ENCODE measurements around the gene DENND1C. TPM values are rescaled to one million over a fixed set of nuclear protein-coding genes. Genes with fewer than 3 reads are reported as not detected.

Gene DENND1C
- total RNA-seq, 2 donors from 2014 or later: 92.1 to 105 TPM

DNA sequence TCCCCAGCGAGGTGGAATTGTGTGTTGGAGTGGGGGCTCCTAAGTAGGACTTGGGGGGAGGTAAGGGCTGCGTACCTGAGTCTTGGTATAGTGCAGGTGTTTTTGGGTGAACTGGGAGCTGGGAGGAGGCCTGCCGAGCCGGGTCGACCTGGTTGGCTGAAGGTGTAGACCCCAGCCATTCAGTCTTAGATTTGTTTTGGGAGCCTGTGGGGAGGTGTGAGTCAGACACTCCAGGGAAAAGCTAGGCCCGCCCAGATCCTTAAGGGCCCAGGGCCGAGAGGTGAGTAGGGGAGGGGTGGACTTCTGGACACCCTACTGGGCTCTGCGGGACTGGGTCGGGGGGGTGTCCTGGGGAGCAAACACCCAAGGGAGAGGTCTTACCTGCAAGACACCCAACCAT lies 16.6 kb downstream of the DENND1C start:
- H3K9me3 Mint-ChIP-seq: no peaks in the 10 kb centered on the region
- no peak for DNase-seq
- peak overlapping the region; percentile 6 to 68 for H3K4me3 Mint-ChIP-seq
- no peak overlapping the region for H3K27ac Mint-ChIP-seq
- peaks cover 1 to 3% of the 10 kb centered on the region in 2 donors for H3K36me3 Mint-ChIP-seq (ENCODE audit: insufficient read depth in 2 of 2)
- no peak for ATAC-seq (replicated peaks in 1 of 2)
- no peaks in the 10 kb centered on the region for H3K27me3 Mint-ChIP-seq (ENCODE audit: low read depth)
- peaks cover 9% of the 10 kb centered on the region for H3K4me1 Mint-ChIP-seq (ENCODE audit: low read depth)

DNA sequence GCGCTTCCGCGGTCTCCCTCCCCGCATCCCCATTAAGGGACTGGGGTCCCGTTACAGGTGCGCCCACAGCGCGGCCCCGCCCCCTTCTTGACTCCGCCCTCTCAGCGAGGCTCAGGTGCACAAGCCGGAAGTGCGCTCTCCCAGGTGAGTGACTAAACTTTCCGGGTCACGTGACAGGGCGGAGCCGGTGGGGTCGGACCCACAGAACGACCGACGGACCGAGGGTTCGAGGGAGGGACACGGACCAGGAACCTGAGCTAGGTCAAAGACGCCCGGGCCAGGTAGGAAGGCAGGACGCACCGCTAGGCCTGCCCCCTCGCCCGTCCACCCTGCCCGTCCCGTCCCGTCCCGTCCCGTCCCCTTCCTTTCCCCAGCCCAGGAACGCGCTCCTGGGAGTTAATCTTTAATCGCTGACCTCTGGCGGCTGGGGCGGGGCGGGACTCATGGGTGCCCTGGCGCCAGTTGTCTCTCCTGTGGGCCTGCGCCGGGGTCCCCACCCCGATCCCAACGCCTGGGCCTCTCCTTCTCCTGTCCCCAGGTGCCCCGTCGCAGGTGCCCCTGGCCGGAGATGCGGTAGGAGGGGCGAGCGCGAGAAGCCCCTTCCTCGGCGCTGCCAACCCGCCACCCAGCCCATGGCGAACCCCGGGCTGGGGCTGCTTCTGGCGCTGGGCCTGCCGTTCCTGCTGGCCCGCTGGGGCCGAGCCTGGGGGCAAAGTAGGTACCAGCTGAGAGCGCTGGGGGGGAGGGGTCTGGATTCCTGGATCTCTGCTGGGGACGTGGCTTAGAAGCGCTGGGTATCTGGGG lies 17.3 kb downstream of the DENND1C start, which contains the start of gene CRB3:
Gene CRB3 (plus strand): TSS at position 202 of the 804 bp plus-strand sequence. CDS start 431 bp downstream, at position 633.
- peak within 1 kb of the TSS; percentile 61 to 68 for H3K4me3 Mint-ChIP-seq
- DNase-seq (peak; percentile 29 to 34), ATAC-seq (replicated peaks in 1 of 2) (no peak)
- peaks cover 2 to 4% of the 10 kb centered on the region in 2 donors for H3K36me3 Mint-ChIP-seq (ENCODE audit: insufficient read depth in 2 of 2)
- no peaks in the 10 kb centered on the region for H3K27me3 Mint-ChIP-seq (ENCODE audit: low read depth)
- H3K4me1 Mint-ChIP-seq (ENCODE audit: low read depth): peaks cover 11% of the 10 kb centered on the region
- no peaks in the 10 kb centered on the region for H3K9me3 Mint-ChIP-seq
- H3K27ac Mint-ChIP-seq: no peak within 1 kb of the TSS

DNA sequence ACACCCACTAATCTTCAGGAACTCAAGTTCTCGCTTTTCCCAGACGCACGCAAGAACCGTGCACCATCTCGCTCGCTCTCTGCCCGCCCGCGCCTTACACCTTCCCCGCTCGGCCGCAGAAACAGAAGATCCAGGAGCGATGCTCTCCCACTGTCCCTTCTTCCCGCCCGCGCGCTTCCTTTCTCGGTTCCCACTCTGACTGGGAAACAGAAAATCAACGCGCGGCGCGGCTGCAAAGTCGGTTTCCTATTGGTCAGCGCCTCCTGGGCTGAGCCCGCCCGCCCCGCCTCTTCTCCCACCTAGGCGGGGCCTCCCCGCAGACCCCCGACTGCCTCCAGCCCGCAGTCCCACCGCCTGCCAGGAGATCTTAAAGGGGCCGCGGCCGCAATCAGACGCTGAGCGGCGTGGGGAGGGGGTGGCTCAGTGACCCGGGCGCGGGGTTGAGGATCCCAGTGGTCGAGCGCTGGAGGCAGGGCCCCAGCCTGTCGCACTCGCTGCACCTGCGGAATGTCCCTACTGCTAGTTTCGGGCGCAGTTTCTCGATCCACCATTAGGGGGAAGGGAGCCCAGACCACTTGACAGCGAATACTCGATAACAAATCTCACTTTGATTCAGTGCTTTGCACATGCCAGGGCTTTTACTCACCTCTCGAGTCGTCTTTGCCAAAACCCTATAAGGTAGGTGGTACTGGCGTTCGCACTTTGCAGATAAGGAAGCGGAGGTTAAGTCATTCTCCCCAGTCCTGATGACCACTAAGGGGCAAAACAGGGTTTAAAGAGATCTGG lies 21.3 kb downstream of the DENND1C start:
- peak overlapping the region; percentile 53 for H3K27ac Mint-ChIP-seq
- DNase-seq: peak; percentile 97 to 98
- peaks cover 4 to 11% of the 10 kb centered on the region in 2 donors for H3K36me3 Mint-ChIP-seq (ENCODE audit: insufficient read depth in 2 of 2)

DNA sequence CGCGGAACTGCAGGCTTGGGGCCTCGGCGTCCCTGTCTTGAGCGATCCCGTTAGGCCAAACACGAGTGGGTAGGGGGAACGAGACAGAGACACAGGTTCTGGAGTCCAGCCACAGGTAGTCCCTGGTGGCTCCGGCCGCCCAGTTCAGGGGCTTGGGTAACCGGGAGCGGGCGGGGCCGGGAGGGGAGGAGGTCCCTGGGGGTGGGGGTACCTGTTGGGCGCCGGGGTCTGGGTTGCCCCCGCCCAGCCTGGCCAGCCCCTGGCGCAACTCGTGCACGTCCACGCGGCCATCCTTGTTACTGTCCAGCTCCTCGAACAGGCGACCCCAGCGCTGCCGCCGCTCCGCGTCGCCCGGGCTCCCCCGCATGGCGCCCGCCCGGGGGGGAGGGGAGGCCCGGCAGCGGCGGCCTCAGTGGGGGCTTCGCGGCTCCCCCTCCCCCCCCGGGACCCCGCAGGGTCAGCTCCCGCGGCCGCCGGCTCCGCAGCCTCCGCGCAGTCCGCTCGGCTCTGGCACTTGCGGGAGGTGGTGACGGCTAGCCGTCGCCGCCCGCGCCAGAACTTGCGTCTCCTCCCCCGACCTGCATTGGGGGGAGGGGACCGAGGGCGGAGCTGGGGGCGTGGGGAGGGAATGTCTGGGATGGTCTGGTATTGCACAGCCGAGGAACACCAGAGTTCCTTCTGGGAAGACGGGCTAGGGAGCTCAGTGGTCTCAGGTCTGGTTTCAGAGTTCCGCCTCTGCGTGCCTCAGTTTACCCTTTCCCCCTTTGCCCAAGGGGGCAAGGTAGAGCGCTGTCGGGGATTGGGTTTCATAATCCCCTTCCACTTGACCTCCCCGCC lies 22.1 kb downstream of the DENND1C start, which contains the start of gene SLC25A23:
Gene SLC25A23 (minus strand): TSS at position 531 of the 837 bp plus-strand sequence. CDS start 164 bp downstream, at position 367.
- Mint-ChIP-seq H3K4me3 (peak within 1 kb of the TSS; percentile 94 to 96), H3K9me3 (peaks cover 0 to 2% of the 10 kb centered on the region in 2 donors), H3K36me3 (ENCODE audit: insufficient read depth in 2 of 2) (peaks cover 4 to 18% of the 10 kb centered on the region in 2 donors), H3K27ac (peak within 1 kb of the TSS; percentile 53), H3K27me3 (ENCODE audit: low read depth) (no peaks in the 10 kb centered on the region), H3K4me1 (ENCODE audit: low read depth) (peaks cover 18% of the 10 kb centered on the region)
- DNase-seq (peak; percentile 66 to 69), ATAC-seq (replicated peaks in 1 of 2) (peak; percentile 20 to 38)

More for the DNA sequence above, 21.3 kb downstream of the DENND1C start:
- peak; percentile 83 to 85 for ATAC-seq (replicated peaks in 1 of 2)
- Mint-ChIP-seq H3K9me3 (no peaks in the 10 kb centered on the region), H3K4me3 (peak overlapping the region; percentile 94 to 96), H3K27me3 (ENCODE audit: low read depth) (no peaks in the 10 kb centered on the region), H3K4me1 (ENCODE audit: low read depth) (peaks cover 24% of the 10 kb centered on the region)

GRCh38 chr19:6458695-6459261 lies 22.8 kb downstream of the DENND1C start:
- Mint-ChIP-seq H3K27me3 (ENCODE audit: low read depth) (no peaks in the 10 kb centered on the region), H3K36me3 (ENCODE audit: insufficient read depth in 2 of 2) (peaks cover 4 to 21% of the 10 kb centered on the region in 2 donors), H3K9me3 (peaks cover 0 to 2% of the 10 kb centered on the region in 2 donors), H3K4me1 (ENCODE audit: low read depth) (peaks cover 18% of the 10 kb centered on the region), H3K4me3 (peak overlapping the region; percentile 88 to 95), H3K27ac (no peak overlapping the region)
- DNase-seq (no peak), ATAC-seq (replicated peaks in 1 of 2) (no peak)

GRCh38 chr19:6457958-6458694 lies 23.5 kb downstream of the DENND1C start:
- Mint-ChIP-seq H3K9me3 (peaks cover 1 to 4% of the 10 kb centered on the region in 2 donors), H3K4me1 (ENCODE audit: low read depth) (peaks cover 18% of the 10 kb centered on the region), H3K27ac (no peak overlapping the region), H3K36me3 (ENCODE audit: insufficient read depth in 2 of 2) (peaks cover 7 to 26% of the 10 kb centered on the region in 2 donors), H3K4me3 (peak overlapping the region; percentile 88 to 95), H3K27me3 (ENCODE audit: low read depth) (no peaks in the 10 kb centered on the region)
- DNase-seq (no peak), ATAC-seq (replicated peaks in 1 of 2) (no peak)

- no peaks in the 10 kb centered on the region for H3K27me3 Mint-ChIP-seq (ENCODE audit: low read depth)
- ATAC-seq (replicated peaks in 1 of 2): no peak
- H3K9me3 Mint-ChIP-seq: peaks cover 1 to 4% of the 10 kb centered on the region in 2 donors
Measured at GRCh38 chr19:6455924-6456323, 25.7 kb downstream of the DENND1C start.

GRCh38 chr19:6453951-6454565 lies 27.5 kb downstream of the DENND1C start:
- H3K27me3 Mint-ChIP-seq (ENCODE audit: low read depth): no peaks in the 10 kb centered on the region
- ATAC-seq (replicated peaks in 1 of 2): no peak
- no peak overlapping the region for H3K4me3 Mint-ChIP-seq
- H3K9me3 Mint-ChIP-seq: peaks cover 1 to 4% of the 10 kb centered on the region in 2 donors
- H3K27ac Mint-ChIP-seq: no peak overlapping the region
- H3K4me1 Mint-ChIP-seq (ENCODE audit: low read depth): peaks cover 11% of the 10 kb centered on the region
- no peak for DNase-seq
- peaks cover 7 to 27% of the 10 kb centered on the region in 2 donors for H3K36me3 Mint-ChIP-seq (ENCODE audit: insufficient read depth in 2 of 2)

More at GRCh38 chr19:6455924-6456323, 25.7 kb downstream of the DENND1C start:
- H3K36me3 Mint-ChIP-seq (ENCODE audit: insufficient read depth in 2 of 2): peaks cover 9 to 29% of the 10 kb centered on the region in 2 donors
- H3K27ac Mint-ChIP-seq: no peak overlapping the region
- H3K4me1 Mint-ChIP-seq (ENCODE audit: low read depth): peaks cover 18% of the 10 kb centered on the region
- no peak overlapping the region for H3K4me3 Mint-ChIP-seq
- no peak for DNase-seq

- peaks cover 7 to 25% of the 10 kb centered on the region in 2 donors for H3K36me3 Mint-ChIP-seq (ENCODE audit: insufficient read depth in 2 of 2)
- H3K27me3 Mint-ChIP-seq (ENCODE audit: low read depth): no peaks in the 10 kb centered on the region
- DNase-seq (no peak), ATAC-seq (replicated peaks in 1 of 2) (no peak)
- H3K4me3 Mint-ChIP-seq: no peak overlapping the region
- H3K9me3 Mint-ChIP-seq: peaks cover 1 to 4% of the 10 kb centered on the region in 2 donors
- H3K4me1 Mint-ChIP-seq (ENCODE audit: low read depth): no peaks in the 10 kb centered on the region
- H3K27ac Mint-ChIP-seq: no peak overlapping the region
Measured at GRCh38 chr19:6452899-6453298, 28.7 kb downstream of the DENND1C start.

GRCh38 chr19:6452223-6452614 lies 29.4 kb downstream of the DENND1C start:
- Mint-ChIP-seq H3K27me3 (ENCODE audit: low read depth) (no peaks in the 10 kb centered on the region), H3K4me3 (no peak overlapping the region), H3K36me3 (ENCODE audit: insufficient read depth in 2 of 2) (peaks cover 7 to 25% of the 10 kb centered on the region in 2 donors), H3K4me1 (ENCODE audit: low read depth) (no peaks in the 10 kb centered on the region), H3K9me3 (peaks cover 1 to 4% of the 10 kb centered on the region in 2 donors), H3K27ac (no peak overlapping the region)
- DNase-seq (no peak), ATAC-seq (replicated peaks in 1 of 2) (no peak)

- no peak overlapping the region for H3K27ac Mint-ChIP-seq
- H3K4me1 Mint-ChIP-seq (ENCODE audit: low read depth): no peaks in the 10 kb centered on the region
- no peak for DNase-seq
- H3K4me3 Mint-ChIP-seq: no peak overlapping the region
- peaks cover 7 to 25% of the 10 kb centered on the region in 2 donors for H3K36me3 Mint-ChIP-seq (ENCODE audit: insufficient read depth in 2 of 2)
- H3K9me3 Mint-ChIP-seq: peaks cover 1 to 4% of the 10 kb centered on the region in 2 donors
- no peak for ATAC-seq (replicated peaks in 1 of 2)
- no peaks in the 10 kb centered on the region for H3K27me3 Mint-ChIP-seq (ENCODE audit: low read depth)
Measured at GRCh38 chr19:6451583-6452222, 29.9 kb downstream of the DENND1C start.
